ENCODE measurements around the gene APOBEC4.

The APOBEC4 gene

DNA sequence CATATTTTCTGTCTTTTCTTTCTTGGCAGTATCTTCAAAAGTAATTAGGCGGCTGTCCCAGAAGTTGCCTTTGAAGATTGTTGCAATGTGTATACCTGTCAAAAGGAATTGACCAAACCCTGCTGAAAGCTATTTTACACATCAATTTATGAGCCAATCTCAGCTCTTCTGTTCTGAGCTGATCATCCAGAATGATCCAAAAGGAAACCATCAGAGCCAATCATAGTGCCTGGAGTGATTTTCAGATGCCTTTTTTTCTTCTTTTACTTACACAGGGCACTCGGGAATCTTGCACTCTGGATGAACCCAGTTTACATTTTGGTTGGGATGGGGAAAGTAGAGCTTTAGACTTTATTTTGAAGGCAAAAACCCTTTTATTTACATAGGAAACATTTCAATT lies 21.8 kb upstream of the APOBEC4 start:
- DNase-seq = no peak

GRCh38 chr1:183674339-183674738 lies 21.2 kb upstream of the APOBEC4 start:
- no peak for DNase-seq

DNA sequence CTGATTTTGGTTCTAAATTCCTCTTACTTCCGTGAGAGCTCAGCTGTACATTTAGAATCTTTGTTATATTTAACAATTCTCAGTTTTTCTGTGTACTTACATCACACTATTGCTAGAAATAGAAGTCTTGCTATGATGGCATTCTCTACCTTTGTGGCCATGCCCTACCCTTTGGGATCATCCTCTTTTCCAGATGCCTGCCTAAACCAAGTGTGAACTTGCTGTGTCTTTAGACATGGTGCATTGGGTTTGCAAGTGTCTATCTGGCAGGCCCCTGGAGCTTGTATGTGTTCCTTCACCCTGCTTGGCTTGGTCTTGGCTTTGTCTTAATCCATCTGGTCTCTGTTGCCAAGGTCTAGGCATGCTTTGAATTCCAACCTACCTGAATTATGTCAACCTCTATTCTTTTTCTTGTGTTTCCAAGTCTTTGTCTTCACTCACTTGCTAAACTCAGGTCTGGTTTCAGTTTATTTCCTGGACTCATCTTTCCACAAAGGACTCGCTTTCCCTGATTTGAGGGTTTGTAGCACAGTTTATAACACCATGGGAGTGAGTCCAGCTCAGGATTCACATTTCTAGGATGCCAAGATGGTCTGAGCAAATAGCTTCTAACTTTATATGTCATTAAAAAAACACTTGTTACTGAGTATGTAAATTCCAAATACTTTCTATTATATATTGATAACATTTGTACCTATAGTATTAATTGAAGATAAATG lies 20.6 kb upstream of the APOBEC4 start:
- no peak for DNase-seq

DNA sequence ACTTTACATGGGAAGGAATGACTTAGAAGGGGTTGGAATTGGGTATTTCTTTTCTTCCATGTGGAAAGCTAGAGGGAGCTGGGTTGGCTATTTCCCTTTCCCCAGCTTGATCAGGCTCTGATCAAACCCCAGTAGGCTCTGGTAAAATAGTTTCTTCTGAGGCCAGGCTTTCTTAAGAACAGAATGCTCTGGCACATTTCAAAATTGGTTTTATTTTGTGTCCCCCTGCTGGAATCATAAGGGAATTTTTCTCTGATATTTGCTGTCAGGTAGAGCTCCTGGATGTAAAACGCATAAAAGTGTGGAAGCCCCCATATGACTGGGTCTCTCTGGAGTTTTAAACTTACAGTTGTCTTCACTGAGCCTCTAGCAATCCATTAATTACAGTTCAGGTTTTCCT lies 17.1 kb upstream of the APOBEC4 start:
- DNase-seq = no peak

DNA sequence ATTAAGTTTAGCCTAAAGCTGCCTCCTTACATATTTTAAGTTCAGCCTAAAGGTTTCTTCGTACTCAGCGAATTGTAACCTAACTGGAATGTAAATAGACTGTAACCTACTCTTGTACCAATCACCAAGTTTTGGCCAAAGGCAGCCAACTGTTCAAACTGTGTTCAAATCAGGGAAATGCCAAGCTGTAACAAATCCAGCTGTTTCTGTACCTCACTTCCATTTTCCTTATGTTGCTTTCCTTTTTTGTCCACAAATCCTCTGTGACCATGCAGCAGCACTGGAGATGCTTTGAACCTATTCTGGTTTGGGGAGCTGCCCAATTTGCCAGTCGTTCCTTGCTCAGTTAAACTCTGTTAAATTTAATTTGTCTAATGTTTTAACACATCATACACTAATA lies 3.2 kb upstream of the APOBEC4 start:
- DNase-seq = no peak

DNA sequence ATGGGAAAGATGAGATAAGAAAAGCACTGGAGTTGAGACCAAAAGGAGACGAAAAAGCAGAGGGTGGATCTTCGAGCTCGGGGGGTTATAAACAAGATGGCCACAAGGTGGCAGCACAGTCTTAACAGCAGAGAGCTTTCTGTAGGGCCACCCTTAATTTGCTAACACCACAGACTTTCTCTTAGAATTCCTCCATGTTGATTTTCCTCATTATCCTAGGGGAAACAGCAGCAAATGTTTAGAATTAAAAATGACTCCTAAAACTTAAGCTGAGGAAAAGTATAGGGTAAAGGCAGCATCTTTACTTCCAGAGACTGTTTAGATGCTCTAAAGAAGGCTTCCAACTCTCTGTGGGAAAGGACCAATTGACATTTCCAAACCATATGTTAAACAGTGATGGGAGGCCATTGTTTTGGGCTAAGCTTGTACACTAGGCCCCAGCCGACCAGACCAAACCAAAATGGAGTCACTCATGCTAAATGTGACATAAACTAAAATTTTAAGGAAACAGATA lies 2.5 kb upstream of the APOBEC4 start:
- DNase-seq = peak; percentile 50 to 92

DNA sequence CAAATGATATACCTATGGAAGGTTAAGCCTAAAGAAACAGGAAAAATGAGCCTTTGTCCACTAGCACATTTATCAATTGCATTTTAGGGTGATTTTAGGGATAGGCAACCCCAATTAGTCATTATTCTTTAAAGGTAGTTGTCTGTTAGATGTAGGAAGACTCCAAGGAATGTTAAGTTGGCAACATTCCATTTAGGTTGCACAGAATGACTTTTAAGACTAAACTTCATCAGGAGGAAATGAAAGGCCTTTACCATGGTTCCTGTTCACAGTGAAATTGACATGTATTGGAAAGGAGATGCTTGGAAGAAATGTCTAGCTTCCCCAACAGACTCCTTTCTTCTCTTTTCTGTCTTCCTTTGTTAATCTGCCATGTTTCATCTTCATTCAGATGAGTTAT lies 1.6 kb upstream of the APOBEC4 start:
- no peak for DNase-seq

DNA sequence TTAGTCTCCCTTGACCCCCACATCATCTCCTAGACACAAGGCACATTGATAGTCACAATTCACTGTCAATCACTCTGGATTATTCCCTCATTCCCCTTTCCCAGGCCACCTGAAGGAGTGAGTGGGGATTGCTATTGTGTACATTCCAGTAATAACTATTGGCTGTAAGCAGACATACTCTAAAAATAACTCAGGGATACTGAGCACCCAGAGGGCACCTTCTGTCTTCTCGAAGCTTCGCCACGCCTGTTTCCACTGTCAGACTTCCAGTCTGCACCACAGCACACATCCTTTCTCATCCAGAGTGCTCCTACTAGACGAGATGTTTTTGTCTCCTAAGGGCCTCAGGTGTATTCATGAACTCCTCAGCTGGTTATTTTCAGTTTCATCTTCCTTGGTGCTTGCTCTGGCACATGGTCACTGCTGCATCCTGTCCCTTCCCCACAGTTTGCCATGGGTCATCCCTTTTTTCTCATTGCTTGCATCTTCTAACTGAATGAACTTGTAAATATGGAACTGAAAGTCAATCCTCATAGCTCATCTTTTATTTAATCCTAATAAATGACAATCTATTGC lies 848 bp upstream of the APOBEC4 start:
- DNase-seq = no peak

- DNase-seq = no peak
Observed at GRCh38 chr1:183653462-183653794, 312 bp upstream of the APOBEC4 start.

- DNase-seq = no peak
Observed at GRCh38 chr1:183652107-183652506, 1.0 kb downstream of the APOBEC4 start.

DNA sequence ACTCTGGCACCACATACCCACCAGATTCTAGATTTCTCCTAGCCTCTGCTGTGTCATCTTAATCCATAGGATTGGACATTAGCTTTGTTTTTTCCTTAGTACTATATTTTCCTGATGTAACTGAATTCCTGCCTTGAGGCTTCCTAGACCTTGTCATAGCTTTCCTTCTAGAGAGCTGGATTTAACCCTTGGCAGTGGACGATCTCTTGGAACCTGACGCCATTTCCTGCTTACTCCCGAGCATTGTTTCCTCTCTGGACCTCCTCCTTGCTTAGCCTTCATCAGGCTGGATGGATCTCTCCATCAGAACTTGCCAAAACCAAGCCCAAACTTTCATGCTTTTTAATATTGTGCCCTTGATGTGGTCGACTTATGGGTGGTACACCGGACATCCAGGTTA lies 1.5 kb downstream of the APOBEC4 start:
- DNase-seq = no peak

GRCh38 chr1:183648042-183648441 lies 5.1 kb downstream of the APOBEC4 start:
- no peak for DNase-seq

- DNase-seq = no peak
Observed at GRCh38 chr1:183646776-183647175, 6.3 kb downstream of the APOBEC4 start.

- no peak for DNase-seq
Observed at GRCh38 chr1:183645531-183645930, 7.6 kb downstream of the APOBEC4 start.

DNA sequence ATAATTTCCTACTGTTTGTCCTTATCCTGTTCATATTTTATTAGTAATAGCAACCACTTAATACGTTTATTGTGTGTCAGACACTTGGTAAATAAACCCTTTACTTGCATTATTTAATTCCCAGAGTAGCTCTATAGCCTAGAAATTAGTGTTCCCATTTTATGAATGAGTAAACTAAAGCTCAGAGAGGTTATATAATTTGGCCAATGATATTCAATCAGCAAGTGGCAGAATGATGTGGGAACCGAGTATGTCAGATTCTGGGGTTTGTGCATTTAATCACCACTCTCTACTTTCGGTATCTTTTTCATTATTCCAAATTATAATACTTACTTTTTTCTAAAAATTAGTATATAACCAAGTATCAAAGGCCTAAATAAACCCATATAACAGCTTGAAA lies 10.9 kb downstream of the APOBEC4 start:
- no peak for DNase-seq

DNA sequence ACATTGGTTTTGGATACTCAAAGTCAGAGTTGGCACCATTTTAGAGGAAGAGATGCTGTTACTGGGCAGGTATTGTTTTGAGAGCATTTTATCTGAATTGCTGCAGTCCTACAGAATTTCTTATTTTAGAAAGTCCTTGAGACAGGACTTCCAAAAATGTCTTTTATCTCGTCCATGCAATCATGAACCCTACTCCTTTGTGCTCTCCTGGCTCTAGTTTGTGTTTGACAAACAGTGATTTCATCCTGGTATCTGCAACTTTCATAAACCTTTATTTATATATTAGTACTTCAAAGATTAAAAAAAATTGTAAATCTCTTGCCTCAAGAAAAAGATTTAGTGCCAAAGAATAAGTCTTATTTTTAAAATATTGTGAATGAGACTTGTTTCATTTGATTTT lies 12.9 kb downstream of the APOBEC4 start:
- DNase-seq = no peak

DNA sequence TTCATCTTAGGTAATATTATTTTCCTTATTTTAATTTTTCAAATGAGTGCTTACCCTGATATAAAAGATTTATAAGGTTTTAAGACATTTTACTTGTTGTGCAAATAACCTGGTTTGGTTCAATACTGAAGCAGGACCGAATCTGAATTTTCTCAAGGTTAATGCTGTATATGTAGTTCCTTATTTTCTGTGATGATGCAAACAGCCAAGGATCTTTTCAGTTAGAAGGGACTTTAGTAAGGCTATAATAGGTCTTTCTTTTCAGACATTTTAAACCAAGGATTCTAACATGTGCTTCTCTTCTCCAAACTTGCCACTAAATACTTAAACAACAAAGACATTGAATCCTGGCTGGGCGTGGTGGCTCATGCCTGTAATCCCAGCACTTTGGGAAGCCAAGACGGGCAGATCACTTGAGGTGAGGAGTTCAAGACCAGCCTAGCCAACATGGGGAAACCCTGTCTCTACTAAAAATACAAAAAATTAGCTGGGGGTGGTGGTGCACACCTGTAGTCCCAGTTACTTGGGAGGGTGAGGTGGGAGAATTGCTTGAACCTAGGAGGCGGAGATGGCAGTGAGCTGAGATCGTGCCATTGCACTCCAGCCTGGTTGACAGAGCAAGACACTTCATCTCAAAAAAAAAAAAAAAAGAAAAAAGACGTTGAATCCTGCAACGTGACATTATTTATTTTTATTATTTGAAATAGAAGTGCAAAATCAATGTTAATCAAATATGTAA lies 14.3 kb downstream of the APOBEC4 start:
- DNase-seq = peak; percentile 33 to 38

DNA sequence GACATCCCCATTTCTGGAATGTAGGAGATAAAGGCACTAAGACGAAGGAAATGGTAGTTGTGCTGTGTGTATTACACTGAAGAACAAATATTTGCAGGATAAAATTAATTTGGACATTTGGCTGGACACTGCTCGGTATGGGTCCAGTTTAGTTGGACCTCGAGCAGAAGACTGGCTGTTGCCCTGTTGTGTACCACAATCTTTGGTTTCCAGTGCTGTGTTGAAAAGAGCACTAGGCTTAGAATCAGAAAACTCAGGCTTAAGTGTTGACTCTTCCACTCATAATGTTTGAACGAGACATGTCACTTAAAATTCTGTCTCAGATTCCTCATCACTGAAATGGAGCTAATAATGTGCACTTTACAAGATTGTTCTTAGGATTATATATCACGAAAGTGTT lies 16.3 kb downstream of the APOBEC4 start:
- no peak for DNase-seq

- peak; percentile 37 to 73 for DNase-seq
Observed at GRCh38 chr1:183636334-183636682, 16.8 kb downstream of the APOBEC4 start.

- DNase-seq = peak; percentile 99
Observed at GRCh38 chr1:183635606-183636333, 17.3 kb downstream of the APOBEC4 start, which contains the start of gene ARPC5. Gene ARPC5 (minus strand): TSS chr1:183635783. CDS start chr1:183635659, 124 bp downstream.

- peak; percentile 38 to 50 for DNase-seq
Observed at GRCh38 chr1:183635099-183635605, 18.0 kb downstream of the APOBEC4 start.

DNA sequence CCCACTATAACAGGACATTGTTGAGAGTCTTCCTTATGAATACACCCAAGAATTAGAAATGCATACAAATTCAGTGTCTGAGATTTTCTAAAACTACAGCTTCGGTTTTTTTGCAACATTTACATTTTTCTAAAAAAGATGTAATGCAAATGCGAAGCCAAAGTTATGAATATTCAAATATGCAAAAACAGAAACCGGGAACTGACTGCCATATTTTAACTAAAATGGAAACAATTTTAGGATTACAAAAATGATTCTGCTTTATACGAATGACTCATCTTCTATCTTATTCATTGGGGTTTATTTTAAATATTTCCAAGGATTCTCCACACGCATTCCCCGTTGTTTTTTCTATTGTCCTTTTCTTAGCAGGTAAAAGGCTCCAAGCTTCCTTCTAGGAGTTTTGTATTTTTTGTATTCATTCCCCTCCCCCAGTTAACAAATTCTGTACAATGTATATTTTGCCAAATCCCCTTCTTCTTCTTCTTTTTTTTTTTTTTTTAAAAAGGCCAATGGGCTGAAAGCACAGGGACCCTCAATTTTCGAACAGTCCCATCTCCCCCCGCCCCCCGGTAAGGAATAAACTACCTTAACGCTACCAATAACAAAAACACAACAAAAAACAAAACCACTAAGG lies 18.6 kb downstream of the APOBEC4 start:
- peak; percentile 41 to 68 for DNase-seq

All from inflammatory macrophage treated with lipopolysaccharide for 1 hour (primary cell).